ENCODE measurements around the gene NRG3.

DNA sequence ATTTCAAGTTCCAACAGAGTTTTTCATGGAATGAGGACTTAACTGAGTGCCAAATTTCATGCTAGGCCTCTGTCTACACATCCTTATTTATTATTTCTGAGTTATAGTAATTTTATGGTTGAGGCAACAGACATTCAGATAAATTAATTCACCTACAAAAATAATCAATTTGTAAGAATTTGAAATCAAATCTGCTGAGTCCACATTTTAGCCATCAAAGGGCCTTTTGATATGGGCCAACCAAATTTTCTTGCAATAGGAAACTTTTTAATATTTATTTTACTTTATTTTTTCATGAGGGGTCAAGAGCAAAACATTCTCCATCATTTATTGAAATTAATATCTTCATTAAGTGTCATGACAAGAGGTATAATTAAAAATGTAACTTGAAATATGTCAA lies 875.5 kb downstream of the NRG3 start:
- TF ChIP-seq CTCF (tag by site-specific recombination; IDR thresholded peaks at IDR 0.05) (no peak), ZNF24 (tag by site-specific recombination; IDR thresholded peaks at IDR 0.05) (no peak), MYNN (tag by site-specific recombination; IDR thresholded peaks at IDR 0.05; ENCODE audit: borderline replicate concordance) (no peak), ZNF488 (tag by site-specific recombination; IDR thresholded peaks at IDR 0.05) (no peak), ZNF114 (tag by site-specific recombination; IDR thresholded peaks at IDR 0.05) (no peak), ZNF558 (tag by site-specific recombination; IDR thresholded peaks at IDR 0.05) (no peak)
- TF ChIP-seq, protein P1, sequence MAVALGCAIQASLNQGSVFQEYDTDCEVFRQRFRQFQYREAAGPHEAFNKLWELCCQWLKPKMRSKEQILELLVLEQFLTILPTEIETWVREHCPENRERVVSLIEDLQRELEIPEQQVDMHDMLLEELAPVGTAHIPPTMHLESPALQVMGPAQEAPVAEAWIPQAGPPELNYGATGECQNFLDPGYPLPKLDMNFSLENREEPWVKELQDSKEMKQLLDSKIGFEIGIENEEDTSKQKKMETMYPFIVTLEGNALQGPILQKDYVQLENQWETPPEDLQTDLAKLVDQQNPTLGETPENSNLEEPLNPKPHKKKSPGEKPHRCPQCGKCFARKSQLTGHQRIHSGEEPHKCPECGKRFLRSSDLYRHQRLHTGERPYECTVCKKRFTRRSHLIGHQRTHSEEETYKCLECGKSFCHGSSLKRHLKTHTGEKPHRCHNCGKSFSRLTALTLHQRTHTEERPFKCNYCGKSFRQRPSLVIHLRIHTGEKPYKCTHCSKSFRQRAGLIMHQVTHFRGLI (tag by site-specific recombination; IDR thresholded peaks at IDR 0.05): no peak
- TF ChIP-seq, protein P2, sequence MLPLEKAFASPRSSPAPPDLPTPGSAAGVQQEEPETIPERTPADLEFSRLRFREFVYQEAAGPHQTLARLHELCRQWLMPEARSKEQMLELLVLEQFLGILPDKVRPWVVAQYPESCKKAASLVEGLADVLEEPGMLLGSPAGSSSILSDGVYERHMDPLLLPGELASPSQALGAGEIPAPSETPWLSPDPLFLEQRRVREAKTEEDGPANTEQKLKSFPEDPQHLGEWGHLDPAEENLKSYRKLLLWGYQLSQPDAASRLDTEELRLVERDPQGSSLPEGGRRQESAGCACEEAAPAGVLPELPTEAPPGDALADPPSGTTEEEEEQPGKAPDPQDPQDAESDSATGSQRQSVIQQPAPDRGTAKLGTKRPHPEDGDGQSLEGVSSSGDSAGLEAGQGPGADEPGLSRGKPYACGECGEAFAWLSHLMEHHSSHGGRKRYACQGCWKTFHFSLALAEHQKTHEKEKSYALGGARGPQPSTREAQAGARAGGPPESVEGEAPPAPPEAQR (tag by site-specific recombination; IDR thresholded peaks at IDR 0.05): no peak

Measured in HEK293 (cell line).